Fibroblast of skin of left biceps (primary cell): ENCODE measurements around the gene INAVA.
"Not testable (repeated sequence)": the region's sequence is repeated elsewhere in the genome, so short reads cannot be mapped to it uniquely, and the experiment has no call there.

Source experiments
- DNase-seq, 2 experiments: peaks; one replicate each; pipeline ENCODE4 v3.0.0-alpha.2; 2013; ENCODE audit warnings: low read depth in 2 of 2

The INAVA gene

DNA sequence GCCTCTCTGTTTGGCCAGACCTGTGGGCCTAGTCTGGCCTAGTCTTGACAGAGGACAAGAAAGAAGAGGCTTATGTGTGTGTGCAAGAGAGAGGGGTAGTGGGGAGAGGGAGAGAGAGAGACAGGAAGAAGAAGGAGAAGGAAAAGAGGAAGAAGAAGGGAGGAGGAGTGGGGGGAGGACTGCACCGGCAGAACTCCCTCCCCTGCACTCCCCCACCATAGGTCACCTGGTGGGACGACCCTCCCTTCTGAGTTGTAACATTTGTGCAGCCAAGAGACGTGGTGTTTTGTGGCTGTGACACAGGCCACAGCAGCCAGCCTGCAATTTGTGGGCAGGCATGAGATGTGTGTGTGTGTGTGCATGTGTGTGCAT, 4.3 kb downstream of the INAVA start:
- DNase-seq, result no peak

DNA sequence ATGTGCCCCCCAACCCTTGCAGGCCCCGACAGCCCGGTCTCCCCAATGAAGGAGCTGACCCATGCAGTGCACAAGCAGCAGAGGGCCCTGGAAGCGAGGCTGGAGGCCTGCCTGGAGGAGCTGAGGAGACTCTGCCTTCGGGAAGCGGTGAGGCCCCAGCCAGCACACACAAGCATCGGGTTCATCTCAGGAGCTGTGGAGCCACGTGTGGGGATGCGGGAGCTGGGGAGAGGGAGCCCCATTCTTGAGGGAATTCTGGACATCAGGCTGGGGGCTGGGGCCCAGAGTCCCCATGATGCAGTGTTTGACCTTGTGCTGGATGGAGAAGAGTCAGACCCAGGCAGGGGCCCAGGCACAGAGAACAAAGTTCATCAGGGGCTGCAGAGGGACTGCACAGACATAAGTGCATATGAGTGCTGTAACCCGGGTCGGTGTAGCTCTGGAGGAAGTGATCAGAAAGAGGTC, 4.8 kb downstream of the INAVA start:
- DNase-seq, result no peak

DNA sequence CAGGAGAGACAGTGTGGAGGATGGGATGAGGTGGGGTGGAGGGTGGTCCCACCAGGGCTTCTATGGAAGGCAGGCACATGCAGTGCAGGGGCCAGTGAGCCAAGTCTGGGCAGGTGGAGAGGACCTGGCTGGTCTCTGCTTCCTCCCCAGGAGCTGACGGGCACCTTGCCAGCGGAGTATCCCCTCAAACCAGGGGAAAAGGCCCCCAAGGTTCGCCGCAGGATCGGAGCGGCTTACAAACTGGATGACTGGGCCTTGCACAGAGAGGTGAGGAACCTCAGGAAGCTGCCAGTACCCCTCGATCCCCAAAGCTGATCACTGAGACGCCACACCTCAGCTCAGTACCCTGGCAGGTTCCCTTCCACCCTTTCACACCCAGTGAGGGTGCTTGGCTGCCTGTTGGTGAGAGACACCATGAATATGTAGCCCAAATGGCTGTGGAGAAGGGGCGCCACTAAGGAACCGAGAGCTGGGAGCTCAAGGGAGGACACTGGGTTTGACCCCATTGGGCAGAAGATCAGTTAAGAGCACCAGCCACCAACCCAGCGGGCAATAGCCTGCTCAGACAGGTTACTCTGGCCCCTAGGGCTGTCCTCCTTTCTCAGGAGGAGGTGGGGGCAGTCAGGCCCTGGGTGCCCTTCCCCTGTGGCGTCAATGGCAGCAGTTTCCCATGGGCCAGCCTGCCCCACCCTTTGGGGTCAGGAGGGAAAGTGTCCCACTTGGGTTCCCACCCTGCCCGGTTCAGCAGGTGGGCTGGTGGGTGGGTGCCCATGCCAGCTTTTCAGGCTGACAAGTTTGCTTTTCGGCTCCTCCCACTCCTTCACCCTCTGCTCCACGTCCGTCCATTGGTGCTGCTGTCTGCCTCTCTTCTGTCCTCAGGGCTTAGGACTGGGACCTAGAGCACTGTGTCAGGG, 5.5 kb downstream of the INAVA start:
- DNase-seq, result no peak

DNA sequence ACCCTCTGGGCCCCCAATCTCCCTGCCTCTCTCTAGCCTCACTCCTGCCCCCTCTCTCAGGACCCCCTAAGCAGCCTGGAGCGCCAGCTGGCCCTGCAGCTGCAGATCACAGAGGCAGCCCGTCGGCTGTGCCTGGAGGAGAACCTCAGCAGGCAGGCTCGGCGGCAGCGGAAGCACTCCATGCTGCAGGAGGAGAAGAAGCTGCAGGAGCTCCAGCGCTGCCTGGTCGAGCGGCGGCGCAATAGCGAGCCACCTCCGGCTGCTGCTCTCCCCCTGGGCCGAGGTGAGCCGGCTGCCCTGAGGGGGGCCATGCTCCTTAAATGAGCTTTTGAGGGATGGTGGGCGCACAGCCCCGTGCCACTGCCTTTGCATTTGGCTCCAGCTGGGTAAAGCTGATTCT, 6.2 kb downstream of the INAVA start:
- DNase-seq, result no peak

DNA sequence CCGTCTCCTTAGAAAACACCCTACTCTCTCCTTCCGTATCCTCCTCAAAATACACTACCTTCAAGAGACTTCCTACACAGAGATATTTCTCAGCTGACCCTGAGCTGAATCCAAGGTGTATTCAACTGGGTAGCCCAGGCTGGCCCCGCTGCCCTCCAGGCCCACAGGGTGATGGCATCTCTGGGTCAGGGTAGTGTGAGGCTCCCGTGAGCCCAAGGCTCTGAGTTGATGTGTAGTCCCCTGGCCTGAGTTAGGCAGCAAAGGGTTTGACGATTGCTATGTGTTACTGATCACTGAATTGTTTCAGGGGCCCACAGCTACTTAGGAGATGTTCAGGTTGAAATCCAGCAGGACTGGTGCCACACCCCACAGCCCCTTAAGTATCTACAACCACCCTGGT, 6.7 kb downstream of the INAVA start:
- DNase-seq, result no peak

DNA sequence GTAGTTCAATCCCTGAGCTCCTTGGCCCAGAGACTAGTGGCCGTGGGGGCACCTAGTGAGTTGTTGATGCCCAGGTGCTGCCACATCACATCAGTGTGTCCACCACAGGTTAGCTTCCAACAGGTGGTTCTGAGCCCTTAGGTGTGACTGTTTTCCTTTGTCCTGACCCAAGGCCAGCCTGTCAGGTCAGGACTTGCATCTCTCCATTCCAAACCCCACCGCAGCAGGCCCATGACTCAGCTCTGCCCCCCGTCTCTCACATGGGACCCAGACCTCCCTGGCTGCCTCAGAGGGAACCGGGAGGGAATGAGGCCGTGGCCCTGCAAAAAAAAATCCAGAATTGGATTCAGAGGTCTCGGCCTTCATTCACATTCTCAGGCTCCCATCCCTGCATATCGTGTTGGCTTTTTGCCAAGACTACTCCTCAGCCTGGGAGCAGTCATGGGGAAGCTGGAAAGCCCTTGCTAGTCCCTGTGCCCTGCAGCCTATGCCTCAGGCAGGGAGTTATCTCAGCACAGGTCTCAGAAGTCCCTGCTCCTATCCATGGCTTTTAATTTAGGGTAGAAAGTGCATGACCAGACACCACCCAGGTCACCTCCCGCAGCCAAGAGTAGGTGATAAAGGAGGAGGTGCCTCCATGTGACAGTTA, 7.2 kb downstream of the INAVA start:
- DNase-seq, result no peak

DNA sequence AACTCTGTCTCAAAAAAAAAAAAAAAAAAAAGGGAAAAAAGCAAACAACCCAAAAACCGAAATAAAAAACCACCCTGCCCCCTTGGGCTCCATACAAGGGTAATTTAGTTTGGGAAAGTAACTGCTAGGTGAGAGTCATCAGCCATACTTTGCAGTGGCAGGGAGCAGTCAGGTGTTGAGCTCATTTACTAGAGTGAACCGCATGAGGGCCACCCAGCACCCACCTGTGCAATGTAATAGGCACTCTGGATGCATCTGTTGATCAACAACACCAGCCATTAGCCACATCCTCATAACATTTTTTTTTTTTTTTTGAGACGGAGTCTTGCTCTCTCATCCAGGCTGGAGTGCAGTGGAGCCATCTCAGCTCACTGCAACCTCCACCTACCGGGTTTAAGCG, 9.1 kb downstream of the INAVA start:
- DNase-seq, result no peak

DNA sequence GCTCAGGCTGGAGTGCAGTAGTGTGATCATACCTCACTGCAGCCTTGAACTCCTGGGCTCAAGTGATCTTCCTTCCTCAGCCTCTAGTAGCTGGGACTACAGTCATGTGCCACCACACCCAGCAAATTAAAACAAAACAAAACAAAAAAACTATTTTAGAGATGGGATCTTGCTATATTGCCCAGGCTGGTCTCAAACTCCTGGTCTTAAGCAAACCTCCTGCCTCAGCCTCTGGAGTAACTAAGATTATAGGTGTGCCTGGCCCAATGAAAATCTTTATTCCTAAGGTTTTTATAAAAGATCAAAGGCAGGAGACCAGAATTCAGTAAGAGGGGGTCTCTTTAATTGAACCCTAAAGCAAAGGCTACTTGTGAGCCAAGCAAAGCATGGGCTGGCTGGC, 10.1 kb downstream of the INAVA start:
- DNase-seq, result no peak

DNA sequence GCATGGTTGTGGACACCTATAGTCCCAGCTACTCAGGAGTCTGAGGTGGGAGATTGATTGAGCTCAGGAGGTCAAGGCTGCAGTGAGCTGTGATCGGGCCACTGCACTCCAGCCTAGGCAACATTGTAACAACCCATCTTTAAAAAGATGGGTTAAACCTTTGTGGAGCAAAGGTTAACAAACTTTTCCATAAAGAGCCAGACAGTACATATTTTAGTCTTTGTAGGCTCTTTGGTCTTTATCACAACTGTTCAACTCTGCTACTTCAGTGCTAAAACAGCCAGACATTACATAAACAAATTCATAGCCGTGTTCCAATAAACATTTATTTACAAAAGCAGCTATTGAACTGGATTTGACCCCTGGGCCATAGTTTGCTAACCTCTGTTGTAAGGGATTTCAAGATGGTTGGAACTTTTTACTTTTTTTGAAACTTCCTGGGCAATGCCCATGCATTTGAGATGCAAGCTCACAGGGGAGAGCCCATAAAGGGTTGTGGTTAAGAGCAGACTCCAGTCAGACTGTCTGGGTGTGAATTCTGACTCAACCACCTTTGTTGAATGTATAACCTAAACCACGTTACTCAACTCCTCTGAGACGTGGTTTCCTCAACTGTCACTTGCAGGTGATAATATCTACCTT, 10.8 kb downstream of the INAVA start:
- no peak for DNase-seq

DNA sequence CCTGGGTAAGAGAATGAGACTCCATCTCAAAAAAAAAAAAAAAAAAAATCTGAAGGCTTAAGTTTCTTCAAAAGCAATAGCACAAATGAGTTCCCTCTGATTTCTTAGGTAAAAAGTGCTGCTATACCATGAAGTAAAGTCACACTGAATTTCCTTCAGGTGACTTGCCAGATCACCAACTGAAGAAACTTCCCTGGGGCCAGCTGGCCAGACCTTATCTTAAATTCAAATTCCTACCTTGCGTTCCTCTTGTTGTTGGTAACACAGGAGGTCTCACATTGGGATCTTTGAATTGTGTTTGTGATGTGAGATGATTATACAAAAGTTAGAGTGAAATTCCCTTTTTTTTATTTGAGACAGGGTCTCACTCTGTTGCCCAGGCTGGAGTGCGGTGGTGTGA, 11.8 kb downstream of the INAVA start:
- DNase-seq, result no peak

DNA sequence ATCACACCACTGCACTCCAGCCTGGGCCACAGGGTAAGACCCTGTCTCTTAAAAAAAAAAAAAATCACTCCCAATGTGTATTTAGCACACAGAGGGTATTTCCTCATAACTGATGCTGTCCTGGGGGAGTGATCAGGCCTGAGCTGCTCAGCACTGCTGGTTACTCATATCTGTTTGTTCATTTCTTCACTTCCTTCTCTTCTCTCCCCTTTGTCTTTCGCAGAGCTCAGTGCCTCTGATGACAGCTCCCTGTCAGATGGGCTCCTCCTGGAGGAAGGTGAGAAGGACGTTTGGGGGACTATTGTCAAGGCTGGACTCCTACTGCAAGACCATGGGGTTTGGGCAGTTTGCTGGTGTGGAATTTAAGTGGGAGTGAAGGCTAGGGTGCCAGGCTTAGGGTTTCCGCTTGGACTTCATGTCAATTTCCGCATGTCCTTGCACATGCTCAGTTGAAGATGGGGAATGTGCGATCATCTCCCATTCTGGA, 13.0 kb downstream of the INAVA start:
- no peak for DNase-seq

DNA sequence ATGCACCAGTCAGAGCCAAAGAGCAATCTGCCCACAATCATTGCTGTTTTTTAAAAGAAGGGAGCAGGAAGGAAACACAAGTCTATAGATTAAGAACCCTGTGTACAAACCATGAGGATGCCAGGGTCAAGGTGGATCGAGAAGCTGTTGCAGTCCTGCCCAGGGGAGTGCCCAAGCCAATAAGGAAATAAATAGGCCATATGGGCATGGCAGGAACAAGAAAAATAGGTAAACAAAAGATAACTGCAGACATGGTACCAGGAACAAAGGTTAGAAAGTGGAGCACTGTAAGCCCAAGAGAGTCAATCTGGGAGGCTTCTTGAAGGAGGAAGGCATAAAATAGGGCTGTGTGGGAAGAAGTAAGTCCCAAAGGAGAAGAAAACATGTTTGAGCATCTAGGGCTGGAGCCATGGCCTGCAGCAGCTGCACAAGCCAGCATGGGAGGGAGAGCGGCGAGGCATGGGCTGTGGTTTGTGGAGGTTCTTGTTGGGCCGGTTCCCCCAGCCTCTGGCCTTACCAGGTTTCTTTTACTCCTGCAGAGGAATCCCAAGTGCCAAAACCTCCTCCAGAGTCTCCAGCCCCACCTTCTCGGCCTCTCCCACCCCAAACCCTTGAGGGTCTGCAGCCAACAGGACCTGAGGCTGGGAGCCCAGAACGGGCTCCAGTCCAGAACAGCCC, 13.6 kb downstream of the INAVA start:
- no peak for DNase-seq

DNA sequence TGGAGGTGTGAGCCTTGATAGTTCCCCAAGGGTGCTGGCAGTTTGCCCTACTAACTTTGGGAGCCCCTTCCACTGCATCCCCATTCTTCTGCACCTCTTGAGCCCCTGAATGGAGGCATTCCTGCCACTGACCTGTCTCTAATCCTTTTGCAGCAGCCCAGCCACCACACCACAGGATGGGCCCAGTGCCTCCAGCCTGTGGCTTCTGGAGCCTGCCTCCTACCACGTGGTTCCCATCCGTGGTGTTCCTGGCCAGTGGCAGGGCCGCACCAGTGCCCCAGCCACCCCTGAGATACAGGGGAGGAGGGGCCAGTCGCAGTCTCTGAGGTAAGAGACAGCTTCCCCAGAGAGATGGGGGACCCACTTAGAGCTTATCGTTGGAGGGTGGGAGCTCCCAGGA, 14.4 kb downstream of the INAVA start:
- DNase-seq, result no peak

DNA sequence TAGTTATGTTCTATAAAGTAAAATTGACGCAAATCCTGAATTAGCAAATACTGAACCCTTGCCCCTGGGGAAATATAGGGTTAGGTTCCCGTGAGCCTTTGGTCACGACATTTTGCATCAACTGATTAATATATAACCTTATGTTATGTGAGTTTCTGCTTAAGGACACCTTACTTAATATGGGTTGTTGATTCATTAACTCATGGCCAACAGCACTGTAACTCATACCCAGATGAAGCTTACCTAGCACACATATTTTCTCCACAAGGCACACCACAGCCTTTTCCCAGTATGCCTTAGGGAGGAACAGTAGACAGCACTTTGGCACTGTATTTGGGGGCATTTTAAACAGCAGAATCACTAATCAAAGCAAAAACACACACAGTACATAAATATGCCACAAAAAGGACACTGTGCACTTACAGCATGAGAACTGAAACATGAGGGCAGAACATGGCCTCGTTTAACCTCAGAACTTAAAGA, 15.1 kb downstream of the INAVA start:
- no peak for DNase-seq

DNA sequence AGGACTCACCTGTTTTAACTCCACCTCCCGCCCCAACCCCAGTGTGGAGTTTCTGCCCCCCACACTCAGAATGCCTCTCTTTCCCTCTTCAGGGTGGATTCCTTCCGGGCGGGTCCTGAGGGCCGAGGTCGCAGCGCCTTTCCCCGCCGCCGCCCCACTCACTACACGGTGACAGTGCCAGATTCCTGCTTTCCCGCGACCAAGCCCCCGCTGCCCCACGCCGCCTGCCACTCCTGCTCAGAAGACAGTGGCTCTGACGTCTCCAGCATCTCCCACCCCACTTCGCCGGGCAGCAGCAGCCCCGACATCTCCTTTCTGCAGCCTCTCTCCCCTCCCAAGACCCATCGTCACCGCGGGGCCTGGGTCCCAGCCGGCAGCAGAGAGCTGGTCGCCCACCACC, 16.7 kb downstream of the INAVA start:
- DNase-seq, result no peak

DNA sequence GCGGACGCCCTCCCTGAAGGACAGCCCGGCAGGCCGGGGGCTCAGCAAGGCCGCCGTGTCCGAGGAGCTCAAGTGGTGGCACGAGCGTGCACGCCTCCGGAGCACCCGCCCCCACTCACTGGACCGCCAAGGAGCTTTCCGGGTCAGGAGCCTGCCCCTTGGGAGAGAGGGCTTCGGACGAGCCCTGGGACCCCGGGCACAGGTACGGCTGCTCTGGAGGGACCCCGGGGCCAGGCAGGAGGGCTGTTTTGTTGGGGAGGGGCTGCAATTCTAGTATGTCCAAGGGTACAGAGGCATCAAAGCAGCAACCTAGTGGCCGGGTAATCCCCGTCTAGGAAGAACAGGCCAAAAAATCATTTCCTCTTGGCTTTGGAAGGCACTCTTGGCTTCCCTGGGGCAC, 17.2 kb downstream of the INAVA start:
- DNase-seq, result not testable (repeated sequence)

DNA sequence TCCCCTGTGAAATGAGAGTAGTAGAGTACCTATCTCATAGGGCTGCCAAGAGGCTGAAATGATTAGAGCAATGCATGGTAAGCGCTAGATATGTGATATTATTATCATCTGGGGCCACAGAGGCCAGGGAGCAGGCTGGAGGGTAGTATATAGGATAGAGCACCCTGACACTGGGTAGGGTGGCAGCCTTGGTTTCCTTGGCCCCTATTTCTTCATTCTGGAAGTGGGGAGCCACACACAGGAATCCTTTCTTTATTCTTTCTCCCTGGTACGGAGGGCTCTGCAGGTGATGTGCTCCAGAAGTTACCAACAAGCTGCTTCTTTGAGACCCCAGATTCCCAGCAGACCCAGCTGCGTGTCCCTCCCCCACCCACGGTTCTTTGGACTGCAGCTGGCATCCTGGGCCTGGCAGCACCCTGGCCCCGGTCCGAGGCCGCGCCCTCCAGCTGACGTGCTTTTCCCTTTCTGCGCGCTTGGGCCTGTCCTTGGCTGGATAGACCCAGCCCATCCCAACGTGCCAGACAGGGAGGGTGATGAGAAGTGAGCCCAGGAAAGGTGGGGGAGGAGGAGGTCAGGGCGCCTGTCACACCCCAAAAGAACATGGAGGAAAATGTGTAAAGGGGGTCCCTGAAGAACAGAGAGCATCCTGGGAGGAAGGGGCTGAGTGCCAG, 18.2 kb downstream of the INAVA start:
- DNase-seq, result no peak

DNA sequence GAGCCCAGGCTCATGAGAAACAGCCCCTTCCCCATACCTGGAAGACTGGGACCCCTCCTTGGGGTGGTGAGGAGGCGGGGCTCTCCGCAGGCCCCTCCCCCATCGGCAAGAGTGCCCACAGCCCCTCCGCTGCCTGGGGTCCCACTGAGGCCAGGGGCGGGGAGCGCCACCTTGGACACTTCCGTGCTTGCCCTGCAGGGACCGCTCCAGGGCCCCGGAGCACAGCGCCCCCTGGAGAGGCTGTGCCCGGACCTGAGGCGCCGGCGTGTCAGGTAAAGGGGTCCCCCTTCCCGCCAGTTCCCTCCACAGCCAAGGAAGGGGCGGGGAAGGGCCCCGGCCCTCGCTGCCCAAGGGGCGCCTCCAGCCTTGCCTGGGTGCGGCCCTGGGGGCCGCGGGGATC, 21.5 kb downstream of the INAVA start:
- DNase-seq, result no peak

DNA sequence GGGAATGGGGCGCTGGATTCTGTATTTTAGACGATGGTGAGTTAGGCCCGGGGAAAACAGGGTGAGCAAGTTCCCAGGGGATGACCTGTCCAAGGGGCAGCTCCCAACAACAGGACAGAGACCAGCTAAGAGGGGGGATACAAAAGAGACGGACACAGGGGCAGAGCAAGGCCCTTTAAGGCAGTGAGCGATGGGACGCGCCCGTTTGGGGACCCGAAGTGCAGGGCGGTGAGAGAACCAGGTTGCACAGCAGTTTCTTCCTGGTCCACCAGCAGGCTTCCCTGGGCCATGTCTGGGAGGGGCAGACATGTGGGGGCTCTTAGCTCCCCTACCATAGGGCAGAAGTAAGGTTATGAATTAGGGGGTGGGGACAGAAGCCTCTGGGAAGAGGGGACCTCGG, 22.0 kb downstream of the INAVA start:
- DNase-seq, result no peak

DNA sequence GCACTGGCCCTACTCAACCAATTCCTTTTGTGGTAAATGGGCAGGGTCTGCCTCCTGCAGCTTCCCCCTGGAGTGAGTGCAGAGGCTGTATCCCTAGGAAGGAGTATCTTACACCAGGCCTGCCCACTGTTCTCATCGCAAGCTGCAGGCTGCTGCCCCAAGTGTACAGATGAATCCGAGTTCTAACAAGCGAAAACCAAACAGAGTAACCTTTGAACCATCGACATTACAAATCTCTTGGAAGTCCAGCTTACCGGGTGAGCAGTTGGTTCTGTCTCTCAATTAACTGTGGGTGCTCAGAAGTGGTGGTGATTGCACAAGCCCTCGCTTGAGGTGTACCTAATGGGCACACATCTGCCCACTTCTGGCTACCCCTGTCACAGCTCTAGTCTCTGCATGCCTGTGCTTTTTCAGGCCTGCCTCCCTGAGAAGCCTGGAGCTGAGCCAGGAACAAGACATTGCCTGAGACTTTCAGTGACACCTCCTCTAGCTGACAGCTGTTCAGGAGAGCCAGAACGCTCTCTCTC, 22.7 kb downstream of the INAVA start:
- no peak for DNase-seq

DNA sequence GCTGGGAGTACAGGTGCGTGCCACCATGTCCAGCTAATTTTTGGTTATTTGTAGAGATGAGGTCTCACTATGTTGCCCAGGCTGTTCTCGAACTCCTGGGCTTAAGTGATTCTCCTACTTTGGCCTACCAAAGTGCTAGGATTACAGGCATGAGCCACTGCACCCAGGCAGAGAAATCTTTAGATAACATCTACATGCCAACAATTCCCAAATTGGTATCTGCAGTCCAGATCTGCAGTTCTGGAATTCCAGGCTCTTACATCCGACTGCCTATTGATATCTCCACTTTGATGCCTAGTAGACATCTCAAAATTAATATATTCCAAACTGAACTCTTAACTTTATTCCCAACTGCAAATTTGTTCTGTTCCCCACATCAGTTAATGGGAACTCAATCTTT, 23.3 kb downstream of the INAVA start:
- DNase-seq, result no peak
